Parathyroid adenoma (tissue), 2 donors: ENCODE data around the gene VSTM5.

ENCODE experiments used
- H2AFZ ChIP-seq: fragments of 300-600 bp; sonication (generic); one replicate; pipeline ENCODE4 v1.7.0; 2017; ENCODE audit warnings: antibody characterized with exemption, mild to moderate bottlenecking
- H3K27ac ChIP-seq: fragments of 300-600 bp; sonication (generic); one replicate; pipeline ENCODE4 v1.7.0; 2017
- H3K27me3 ChIP-seq: fragments of 300-600 bp; sonication (generic); one replicate; pipeline ENCODE4 v1.7.0; 2017; ENCODE audit warnings: low read length; ENCODE audit not compliant: control insufficient read depth, insufficient read depth
- H3K36me3 ChIP-seq: fragments of 300-600 bp; sonication (generic); one replicate; pipeline ENCODE4 v1.7.0; 2017; ENCODE audit warnings: low read length; ENCODE audit not compliant: control insufficient read depth, insufficient read depth
- H3K4me1 ChIP-seq: fragments of 300-600 bp; sonication (generic); one replicate; pipeline ENCODE4 v1.7.0; 2017; ENCODE audit warnings: control low read depth
- H3K4me2 ChIP-seq: fragments of 300-600 bp; sonication (generic); one replicate; pipeline ENCODE4 v1.7.0; 2017; ENCODE audit warnings: low read length
- H3K4me3 ChIP-seq: fragments of 300-600 bp; sonication (generic); one replicate; pipeline ENCODE4 v1.7.0; 2017; ENCODE audit warnings: low read depth, low read length
- H3K79me2 ChIP-seq: fragments of 300-600 bp; sonication (generic); one replicate; pipeline ENCODE4 v1.7.0; 2017; ENCODE audit warnings: control low read depth
- H3K9ac ChIP-seq: fragments of 300-600 bp; sonication (generic); one replicate; pipeline ENCODE4 v1.7.0; 2017; ENCODE audit warnings: mild to moderate bottlenecking
- H3K9me3 ChIP-seq: fragments of 300-600 bp; sonication (generic); one replicate; pipeline ENCODE4 v1.7.0; 2017; ENCODE audit warnings: low read length; ENCODE audit not compliant: control insufficient read depth
- TF ChIP-seq, protein P1 (sequence below): fragments of 300-600 bp; sonication (generic); IDR thresholded peaks from one replicate; pipeline ENCODE4 v1.7.0; 2017; ENCODE audit warnings: antibody characterized with exemption, mild to moderate bottlenecking
- donor health status: primary hyperparathyroidism.

VSTM5 gene

DNA sequence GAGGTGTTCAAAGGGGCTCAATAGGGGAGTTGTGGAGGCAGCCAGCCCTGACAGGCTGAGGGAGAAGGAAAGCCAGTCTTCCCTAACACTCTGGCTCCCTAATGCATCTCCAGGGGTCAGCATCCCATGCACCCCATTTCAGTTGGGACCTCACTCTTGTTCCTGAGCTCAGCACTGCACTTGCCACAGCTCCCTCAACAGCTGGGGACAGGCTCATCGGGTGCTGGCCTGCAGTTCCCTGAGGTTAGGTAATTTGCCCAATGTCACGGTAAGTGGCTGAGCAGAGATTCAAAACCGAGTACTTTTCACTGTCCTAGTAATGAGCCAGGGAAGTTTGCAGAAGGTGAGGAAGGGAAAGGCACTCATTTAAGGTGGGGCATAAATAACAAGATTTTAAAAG lies 20.8 kb downstream of the VSTM5 start:
- no peaks in the 10 kb centered on the region for H3K27me3 ChIP-seq
- H3K9ac ChIP-seq = no peak overlapping the region
- no peaks in the 10 kb centered on the region for H3K9me3 ChIP-seq
- no peak overlapping the region for H2AFZ ChIP-seq
- no peaks in the 10 kb centered on the region for H3K79me2 ChIP-seq
- no peaks in the 10 kb centered on the region for H3K4me1 ChIP-seq
- H3K4me3 ChIP-seq = no peak overlapping the region
- TF ChIP-seq, protein P1, sequence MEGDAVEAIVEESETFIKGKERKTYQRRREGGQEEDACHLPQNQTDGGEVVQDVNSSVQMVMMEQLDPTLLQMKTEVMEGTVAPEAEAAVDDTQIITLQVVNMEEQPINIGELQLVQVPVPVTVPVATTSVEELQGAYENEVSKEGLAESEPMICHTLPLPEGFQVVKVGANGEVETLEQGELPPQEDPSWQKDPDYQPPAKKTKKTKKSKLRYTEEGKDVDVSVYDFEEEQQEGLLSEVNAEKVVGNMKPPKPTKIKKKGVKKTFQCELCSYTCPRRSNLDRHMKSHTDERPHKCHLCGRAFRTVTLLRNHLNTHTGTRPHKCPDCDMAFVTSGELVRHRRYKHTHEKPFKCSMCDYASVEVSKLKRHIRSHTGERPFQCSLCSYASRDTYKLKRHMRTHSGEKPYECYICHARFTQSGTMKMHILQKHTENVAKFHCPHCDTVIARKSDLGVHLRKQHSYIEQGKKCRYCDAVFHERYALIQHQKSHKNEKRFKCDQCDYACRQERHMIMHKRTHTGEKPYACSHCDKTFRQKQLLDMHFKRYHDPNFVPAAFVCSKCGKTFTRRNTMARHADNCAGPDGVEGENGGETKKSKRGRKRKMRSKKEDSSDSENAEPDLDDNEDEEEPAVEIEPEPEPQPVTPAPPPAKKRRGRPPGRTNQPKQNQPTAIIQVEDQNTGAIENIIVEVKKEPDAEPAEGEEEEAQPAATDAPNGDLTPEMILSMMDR = no peak
- H3K36me3 ChIP-seq = no peaks in the 10 kb centered on the region
- no peak overlapping the region for H3K27ac ChIP-seq
- no peak overlapping the region for H3K4me2 ChIP-seq

DNA sequence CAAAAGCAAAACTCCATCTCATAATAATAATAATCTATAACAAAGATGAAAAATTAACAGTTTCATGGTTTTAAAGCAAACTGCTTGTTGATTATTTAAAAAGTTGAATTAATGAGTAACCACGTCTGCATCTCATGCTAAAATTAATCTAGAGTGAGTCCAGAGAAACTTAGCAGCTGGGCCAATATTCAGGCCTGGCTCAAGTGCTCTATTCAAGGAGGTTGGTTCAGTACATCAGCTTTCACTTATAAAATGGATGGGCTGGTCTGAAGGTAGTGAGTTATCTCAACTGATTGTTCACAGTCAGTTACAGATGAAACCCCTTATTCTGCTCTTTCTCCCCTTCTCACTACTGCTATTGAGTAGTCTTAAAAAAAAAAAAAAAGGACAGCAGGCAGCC lies 23.1 kb downstream of the VSTM5 start:
- H3K4me2 ChIP-seq = no peak overlapping the region
- no peaks in the 10 kb centered on the region for H3K79me2 ChIP-seq
- no peaks in the 10 kb centered on the region for H3K4me1 ChIP-seq
- no peak overlapping the region for H3K27ac ChIP-seq
- TF ChIP-seq, protein P1 = no peak
- H3K4me3 ChIP-seq = no peak overlapping the region
- no peaks in the 10 kb centered on the region for H3K27me3 ChIP-seq
- H3K9me3 ChIP-seq = no peaks in the 10 kb centered on the region
- H3K9ac ChIP-seq = no peak overlapping the region
- H2AFZ ChIP-seq = no peak overlapping the region
- H3K36me3 ChIP-seq = no peaks in the 10 kb centered on the region

DNA sequence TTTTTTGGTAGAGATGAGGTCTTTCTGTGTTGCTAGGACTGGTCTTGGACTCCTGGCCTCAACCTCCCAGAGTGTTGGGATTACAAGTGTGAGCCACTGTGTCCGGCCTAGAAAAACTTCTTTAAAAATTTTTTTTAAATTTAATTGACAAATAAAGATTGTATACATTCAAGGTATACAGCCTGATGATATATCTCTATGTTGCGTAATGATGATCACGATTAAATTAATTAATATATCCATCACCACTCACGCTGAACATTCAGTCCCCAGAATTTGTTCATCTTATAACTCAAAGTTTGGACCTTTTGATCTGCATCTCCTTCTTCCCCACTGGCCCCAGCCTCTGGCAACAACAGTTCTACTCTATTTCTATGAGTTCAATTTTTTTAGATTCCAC lies 27.2 kb downstream of the VSTM5 start:
- Histone ChIP-seq H3K27ac (no peak overlapping the region), H3K4me1 (no peaks in the 10 kb centered on the region), H3K27me3 (no peaks in the 10 kb centered on the region), H3K4me3 (no peak overlapping the region), H3K36me3 (no peaks in the 10 kb centered on the region), H3K9ac (no peak overlapping the region), H2AFZ (no peak overlapping the region), H3K79me2 (no peaks in the 10 kb centered on the region), H3K9me3 (no peaks in the 10 kb centered on the region), H3K4me2 (no peak overlapping the region)
- TF ChIP-seq, protein P1 = no peak

DNA sequence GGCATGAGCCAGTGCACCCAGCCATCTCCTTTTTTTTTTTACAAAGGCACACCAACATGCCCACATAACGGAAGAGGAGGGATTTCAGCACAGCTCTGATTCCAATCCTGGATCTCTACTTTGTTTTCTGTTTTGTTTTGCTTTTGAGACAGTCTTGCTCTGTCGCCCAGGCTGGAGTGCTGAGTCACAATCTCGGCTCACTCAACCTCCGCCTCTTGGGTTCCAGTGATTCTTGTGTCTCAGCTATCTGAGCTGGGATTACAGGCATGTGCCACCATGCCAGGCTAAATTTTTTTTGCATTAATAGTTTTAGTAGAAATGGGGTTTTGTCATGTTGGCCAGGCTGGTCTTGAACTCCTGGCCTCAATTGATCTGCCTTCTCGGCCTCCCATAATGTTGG lies 28.1 kb downstream of the VSTM5 start:
- Histone ChIP-seq H3K4me1 (no peaks in the 10 kb centered on the region), H3K9ac (no peak overlapping the region), H3K27ac (no peak overlapping the region), H2AFZ (no peak overlapping the region), H3K4me3 (no peak overlapping the region), H3K27me3 (no peaks in the 10 kb centered on the region), H3K36me3 (no peaks in the 10 kb centered on the region), H3K9me3 (no peaks in the 10 kb centered on the region), H3K79me2 (no peaks in the 10 kb centered on the region), H3K4me2 (no peak overlapping the region)
- TF ChIP-seq, protein P1 = no peak

DNA sequence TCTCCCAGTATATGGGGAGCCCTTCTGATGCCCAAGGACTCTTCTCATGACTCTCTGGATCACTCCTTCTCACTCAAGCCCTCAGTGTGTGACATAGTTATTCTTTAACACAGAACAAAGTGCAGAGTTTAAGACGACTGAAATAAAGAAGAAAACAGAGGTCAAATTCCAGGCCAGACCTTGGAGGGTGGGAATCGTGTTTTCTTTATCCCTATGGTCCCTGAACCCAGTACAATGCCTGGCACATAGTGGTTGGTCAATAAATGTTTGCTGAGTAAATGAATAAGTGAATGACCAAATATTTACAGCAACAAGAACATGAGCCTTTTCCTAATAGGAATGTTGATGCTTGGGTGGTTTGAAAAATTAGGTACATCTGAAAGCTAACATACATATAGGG lies 28.8 kb downstream of the VSTM5 start:
- H2AFZ ChIP-seq = no peak overlapping the region
- H3K9me3 ChIP-seq = no peaks in the 10 kb centered on the region
- H3K4me3 ChIP-seq = no peak overlapping the region
- no peak overlapping the region for H3K4me2 ChIP-seq
- H3K79me2 ChIP-seq = no peaks in the 10 kb centered on the region
- TF ChIP-seq, protein P1 = no peak
- H3K4me1 ChIP-seq = no peaks in the 10 kb centered on the region
- H3K36me3 ChIP-seq = no peaks in the 10 kb centered on the region
- no peak overlapping the region for H3K27ac ChIP-seq
- no peak overlapping the region for H3K9ac ChIP-seq
- no peaks in the 10 kb centered on the region for H3K27me3 ChIP-seq
